GM18861 (cell line): ENCODE measurements around the gene NDUFB10.
A peak's percentile ranks its signal among the peaks of the same experiment; 100 is the strongest.

ENCODE experiments used
- ATAC-seq: cut with Tn5 transposase; IDR thresholded peaks from one replicate; pipeline ENCODE4 v1.9.1; 2021; ENCODE audit not compliant: unreplicated experiment

Gene NDUFB10

DNA sequence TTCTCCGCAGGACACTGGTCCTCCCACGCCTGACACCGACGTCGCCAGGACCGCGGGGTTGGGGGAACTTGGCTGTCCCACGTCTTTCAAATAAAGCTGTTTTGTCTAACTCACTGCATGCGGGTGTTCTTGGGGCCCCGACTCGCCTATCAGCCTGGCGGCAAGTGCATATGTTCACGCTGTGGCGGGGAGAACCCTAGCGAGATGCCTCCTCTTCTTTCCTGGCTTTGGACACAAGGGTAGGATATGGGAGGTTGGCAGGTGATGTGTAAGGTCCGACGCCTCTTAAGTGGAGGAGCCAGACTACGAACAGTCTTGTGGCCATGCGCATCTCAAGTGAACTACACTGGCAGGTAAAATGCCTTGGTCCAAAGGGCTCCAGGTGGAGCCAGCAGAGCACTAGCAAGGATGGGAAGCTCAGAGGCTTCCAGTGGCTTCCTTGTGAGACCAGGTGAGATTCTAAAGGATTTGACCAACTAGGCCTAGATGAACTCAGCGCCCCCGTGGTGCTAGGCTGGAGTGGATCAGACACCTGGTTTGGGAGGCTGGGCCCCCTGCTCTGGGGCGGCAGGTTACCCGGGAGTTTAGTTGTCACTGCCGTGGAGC is 6.2 kb downstream of the NDUFB10 start:
- ATAC-seq = no peak

DNA sequence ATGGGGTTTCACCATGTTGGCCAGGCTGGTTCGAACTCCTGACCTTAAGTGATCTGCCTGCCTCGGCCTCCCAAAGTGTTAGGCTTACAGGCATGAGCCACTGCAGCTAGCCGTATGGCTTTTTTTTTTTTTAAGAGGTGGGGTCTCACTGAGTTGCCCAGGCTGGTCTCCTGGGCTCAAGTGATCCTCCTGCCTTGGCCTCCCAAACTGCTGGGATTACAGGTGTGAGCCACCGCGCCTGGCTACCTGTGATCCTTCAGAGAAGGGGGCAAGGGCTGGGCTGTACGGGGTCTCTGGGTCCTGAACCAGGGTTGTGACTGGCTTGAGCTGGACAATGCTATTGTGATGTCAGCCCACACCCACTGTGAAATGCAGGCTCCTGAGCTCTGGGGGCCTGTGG is 7.1 kb downstream of the NDUFB10 start, which contains the start of gene RNF151:
RNF151 (plus strand) TSS at position 397 of the 400 bp plus-strand sequence. CDS start 26 bp downstream, outside the sequence.
- no peak for ATAC-seq

DNA sequence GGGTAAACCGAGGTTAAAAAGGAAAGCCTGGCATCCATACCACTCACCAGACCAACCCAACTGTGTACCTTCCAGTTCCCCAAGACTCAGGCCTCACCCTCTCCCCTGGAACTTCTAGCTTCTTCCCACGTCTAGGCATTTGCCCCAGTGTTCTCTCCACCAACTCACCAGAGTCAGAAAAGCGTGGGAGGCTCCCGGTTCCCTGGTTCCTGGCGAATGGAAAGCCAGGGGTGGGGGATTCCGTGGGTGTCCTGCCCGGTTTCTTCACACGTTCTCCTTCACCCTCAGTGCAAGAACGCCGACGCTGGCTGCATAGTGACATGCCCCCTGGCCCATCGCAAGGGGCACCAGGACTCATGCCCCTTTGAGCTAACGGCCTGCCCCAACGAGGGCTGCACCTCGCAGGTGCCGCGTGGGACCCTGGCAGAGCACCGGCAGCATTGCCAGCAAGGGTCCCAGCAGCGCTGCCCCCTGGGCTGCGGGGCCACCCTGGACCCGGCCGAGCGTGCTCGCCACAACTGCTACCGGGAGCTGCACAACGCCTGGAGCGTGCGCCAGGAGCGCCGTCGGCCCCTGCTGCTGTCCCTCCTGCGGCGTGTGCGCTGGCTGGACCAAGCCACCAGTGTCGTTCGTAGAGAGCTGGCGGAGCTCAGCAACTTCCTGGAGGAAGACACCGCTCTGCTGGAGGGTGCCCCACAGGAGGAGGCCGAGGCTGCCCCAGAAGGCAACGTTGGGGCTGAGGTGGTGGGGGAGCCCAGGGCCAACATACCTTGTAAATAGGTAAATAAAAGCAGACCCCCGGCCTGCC is 9.0 kb downstream of the NDUFB10 start:
- no peak for ATAC-seq

DNA sequence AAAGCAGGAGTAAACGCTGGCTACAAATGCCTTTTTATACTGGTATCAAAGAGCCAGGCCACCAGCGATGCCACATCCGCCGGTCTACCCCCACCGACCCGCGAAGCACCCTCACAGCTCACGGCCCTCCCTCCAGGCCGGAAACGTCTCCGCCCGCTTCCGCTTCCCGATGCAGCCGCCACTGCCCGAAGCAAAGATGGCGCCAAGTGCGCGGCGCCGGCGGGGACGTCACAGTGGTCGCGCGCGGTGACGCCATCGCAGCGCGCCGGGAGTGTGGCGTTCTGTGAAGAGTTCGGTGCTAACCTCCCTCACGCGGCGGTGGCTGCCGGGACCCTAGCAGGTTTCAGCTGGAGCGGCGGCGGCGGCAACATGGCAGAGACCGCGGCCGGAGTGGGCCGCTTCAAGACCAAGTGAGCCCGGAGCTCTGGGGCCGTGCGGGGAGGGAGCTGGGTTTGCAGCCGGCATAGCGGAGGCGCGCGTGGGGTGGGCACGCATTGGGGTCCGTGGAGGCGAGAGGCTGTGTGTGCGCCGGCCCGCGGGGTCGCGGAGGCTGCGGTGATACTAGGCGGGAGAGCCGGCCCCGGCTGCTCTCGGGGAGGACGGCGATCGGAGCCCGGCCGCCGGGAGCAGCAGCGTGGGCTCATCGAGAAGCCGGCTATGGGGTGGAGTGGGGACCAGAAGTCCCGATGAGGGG is 12.6 kb downstream of the NDUFB10 start, which contains the start of gene TBL3:
TBL3 (plus strand) TSS at position 258 of the 694 bp plus-strand sequence; CDS start at position 370, 112 bp downstream.
- peak; percentile 71 for ATAC-seq

DNA sequence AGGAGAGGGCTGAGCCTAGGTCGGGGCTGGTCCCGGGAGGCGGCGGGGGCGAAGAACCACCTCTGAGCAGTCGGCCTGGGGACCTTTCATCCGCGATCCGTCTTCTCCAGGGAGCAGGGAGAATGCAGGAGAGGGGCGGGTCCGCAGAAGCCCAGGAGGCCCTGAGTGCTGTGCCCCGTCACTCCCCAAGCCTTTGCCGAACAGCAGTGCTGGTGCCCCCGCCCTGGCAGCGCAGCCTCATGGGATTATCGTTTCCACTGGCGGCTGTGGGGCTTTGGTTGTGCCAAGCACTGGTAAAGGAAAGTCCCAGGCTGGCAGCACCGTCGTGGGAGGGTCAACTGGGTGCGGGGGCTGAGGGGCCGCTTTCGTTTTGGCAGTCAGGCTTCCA is 13.1 kb downstream of the NDUFB10 start:
- ATAC-seq = no peak

DNA sequence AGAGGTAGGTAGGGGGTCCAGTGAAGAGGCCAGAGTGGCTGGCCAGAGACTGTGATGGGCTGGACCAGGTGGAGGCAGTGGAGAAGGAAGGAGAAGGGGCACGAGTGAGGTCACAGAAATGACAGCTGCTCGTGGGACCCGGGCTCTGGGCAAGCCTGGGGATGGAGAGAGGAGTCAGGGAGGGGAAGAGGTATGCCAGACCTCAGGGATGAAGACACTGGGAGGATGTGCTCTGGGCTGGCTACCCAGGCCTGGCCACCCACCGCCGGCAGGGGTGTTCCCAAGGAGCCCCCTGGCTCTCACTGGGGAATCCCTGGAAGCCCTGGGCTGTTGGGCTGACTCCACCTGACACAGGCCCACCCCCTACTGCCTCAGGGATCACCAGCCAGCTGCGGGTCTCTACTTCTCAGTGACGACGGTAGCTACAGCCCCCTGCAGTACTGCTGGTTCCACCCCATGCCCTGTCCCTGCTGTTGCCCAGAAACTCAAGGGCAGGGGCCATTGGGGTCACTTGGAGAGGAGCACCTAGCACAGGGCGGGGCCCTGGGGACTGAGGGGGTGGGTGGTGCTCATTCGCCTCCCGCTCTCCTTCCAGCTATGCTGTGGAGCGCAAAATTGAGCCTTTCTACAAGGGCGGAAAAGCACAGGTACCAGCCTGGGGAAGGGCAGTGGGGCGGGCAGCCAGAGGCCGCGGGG is 14.3 kb downstream of the NDUFB10 start:
- ATAC-seq = no peak

DNA sequence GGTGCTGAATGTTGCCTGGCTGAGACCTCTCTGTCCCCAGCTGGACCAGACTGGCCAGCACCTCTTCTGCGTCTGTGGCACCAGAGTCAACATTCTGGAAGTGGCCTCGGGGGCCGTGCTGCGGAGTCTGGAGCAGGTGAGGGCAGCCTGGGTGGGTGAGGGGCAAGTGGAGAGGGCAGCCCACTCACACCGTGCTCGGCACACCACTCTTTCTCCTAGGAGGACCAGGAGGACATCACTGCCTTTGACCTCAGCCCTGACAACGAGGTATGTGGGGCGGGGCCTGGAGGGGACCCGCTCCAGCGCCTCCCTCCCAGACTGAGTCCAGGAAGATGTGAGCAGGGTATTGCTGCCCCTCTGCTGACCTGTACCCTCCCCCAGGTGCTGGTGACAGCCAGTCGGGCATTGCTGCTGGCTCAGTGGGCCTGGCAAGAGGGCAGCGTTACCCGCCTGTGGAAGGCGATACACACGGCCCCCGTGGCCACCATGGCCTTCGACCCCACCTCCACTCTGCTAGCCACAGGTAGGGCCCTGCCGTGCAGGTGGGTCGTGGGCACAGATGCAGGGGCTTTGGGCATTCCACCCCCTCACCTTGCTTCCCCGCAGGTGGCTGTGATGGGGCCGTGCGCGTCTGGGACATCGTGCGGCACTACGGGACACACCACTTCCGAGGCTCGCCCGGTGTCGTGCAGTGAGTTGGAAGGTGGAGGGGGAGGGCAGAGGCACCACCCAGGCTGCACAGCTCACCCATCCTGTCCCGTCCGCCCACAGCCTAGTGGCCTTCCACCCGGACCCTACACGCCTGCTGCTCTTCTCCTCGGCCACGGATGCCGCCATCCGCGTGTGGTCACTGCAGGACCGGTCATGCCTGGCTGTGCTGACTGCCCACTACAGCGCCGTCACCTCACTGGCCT is 15.1 kb downstream of the NDUFB10 start:
- no peak for ATAC-seq

DNA sequence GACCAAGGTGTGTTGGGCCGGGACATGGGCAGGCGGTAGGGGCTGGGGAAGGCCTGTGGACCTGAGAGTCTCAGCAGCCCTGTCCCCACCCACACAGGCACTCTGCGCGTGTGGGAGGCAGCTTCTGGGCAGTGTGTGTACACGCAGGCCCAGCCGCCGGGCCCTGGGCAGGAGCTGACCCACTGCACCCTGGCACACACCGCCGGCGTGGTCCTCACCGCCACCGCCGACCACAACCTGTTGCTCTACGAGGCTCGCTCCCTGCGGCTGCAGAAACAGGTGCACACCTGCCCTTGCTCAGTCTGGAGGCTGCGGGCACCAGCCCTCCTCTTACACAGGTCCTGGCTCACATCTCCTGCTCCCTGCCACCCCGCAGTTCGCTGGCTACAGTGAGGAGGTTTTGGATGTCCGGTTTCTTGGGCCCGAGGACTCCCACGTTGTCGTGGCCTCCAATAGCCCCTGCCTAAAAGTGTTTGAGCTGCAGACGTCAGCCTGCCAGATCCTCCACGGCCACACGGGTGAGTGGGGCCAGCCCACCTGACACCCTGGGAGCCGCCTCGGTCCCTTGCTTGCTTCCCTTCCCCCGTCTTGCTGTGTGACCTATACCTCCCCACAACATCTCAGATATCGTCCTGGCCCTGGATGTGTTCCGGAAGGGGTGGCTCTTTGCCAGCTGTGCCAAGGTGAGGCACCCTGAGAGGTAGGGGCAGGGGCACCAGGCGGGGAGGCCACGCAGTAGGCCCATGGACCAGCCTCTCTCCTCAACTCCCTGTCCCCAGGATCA is 16.3 kb downstream of the NDUFB10 start:
- ATAC-seq = no peak

DNA sequence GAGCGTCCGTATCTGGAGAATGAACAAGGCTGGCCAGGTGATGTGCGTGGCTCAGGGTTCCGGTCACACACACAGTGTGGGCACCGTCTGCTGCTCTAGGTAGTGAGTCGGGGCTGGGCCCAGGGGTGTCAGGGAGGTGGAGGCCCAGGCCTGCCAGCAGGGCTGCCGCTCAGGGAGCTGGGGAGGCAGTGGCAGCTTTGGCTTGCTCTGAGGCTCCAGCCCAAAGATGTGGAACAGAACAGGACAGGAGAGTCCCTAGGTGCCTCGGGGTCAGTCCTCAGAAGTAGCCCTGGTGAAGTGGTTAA is 16.8 kb downstream of the NDUFB10 start:
- no peak for ATAC-seq

DNA sequence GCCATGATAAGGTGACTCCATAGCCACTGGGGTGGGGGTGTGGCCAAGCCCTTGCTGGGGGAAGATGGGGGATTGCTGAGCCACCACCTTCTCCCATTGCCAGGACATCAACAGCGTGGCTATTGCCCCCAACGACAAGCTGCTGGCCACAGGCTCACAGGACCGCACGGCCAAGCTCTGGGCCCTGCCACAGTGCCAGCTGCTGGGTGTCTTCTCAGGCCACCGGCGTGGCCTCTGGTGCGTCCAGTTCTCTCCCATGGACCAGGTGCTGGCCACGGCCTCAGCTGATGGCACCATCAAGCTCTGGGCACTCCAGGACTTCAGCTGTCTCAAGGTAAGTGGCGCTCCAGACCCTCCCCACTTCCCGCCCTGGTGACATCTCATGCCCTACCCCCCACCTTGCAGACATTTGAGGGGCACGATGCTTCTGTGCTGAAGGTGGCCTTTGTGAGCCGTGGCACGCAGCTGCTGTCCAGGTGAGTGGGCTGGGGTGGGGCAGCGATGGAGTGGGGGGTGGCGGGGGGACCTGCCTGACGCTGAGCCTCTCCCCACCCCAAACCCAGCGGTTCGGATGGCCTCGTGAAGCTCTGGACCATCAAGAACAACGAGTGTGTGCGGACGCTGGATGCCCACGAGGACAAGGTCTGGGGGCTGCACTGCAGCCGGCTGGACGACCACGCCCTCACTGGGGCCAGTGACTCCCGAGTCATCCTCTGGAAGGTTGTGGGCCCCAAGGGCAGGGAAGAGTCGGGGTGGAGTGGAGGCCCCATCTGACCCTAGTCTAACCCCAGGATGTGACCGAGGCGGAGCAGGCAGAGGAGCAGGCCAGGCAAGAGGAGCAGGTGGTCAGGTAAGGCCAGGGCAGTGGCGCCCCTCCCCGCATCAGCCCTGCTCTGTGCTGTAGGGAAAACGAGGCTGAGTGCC is 17.9 kb downstream of the NDUFB10 start:
- ATAC-seq = no peak

DNA sequence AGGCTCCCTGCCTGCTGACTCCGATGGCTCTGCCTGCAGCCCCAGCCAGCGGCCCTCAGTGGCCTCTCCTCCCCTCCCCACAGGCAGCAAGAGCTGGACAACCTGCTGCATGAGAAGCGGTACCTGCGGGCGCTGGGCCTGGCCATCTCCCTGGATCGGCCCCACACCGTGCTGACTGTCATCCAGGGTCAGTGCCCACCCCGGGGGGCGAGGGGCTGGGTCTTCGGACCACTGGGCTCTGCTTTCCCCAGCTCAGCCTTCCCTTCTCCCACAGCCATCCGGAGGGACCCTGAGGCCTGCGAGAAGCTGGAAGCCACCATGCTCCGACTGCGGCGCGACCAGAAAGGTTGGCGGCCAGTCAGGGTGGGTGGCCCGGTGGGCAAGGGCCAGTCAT is 18.5 kb downstream of the NDUFB10 start:
- ATAC-seq = no peak

DNA sequence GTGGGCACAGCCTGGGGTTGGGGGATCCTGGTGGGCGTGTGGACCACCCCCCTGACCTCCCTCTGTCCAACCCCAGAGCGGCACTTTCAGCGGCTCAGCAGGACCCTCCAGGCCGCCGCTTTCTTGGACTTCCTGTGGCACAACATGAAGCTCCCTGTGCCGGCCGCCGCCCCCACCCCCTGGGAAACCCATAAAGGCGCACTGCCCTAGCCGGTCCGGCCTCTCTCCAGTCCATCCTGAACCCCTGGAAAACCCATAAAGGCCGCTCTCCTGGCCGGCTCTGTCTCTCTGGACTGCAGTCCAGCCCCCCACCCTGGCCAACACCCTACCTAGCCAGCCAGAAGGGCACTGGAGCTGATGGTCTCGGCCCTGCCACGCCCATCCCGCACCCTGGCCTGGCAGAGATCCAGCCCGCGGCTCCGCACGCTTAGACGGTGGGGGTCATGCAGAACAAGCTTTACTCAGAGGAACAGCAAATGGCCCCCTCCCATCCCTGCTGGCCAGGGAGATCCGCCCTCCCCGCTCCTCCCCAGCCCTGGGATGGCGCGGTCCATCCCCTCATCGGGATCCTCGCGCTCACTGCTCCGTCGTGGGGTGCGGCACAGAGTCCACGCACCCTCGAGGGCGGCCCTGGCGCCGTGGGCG is 19.3 kb downstream of the NDUFB10 start:
- ATAC-seq = no peak

DNA sequence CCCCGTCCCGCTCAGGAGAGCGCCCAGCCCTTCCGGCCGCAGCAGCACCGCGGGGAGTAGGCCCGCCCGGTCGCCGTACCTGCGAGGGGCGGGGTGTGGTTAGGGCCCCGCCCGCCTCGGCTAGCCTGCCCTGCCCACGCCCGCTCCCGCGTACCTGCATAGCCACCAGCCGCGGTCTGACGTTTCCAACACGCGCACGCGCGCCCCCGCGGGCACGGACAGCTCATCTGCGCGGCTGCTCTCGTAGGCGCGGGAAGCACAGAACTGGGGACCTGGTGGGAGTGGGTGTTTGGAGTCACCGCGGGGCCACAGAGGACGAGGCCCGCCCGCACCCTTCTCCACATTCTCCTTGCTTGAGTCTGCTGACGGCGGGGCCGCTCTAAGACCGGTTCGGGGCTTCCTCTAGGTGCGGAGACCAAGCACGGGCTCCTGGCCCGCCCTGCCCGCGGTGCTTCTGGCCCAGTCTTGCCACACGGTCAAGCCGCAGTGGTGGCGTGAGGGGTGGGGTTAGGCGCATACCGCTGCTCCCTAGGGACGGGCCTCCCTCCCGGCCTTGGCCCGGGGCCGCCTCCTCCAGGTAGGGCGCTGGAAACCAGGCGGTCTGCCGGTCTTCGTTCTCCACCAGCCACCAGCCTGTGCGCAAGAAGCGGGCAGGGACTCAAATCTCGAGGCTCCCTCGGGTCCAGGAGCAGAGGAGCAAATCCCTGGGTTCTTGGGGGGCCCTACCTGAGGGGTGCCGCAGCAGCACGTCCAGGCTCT is 20.1 kb downstream of the NDUFB10 start:
- no peak for ATAC-seq

DNA sequence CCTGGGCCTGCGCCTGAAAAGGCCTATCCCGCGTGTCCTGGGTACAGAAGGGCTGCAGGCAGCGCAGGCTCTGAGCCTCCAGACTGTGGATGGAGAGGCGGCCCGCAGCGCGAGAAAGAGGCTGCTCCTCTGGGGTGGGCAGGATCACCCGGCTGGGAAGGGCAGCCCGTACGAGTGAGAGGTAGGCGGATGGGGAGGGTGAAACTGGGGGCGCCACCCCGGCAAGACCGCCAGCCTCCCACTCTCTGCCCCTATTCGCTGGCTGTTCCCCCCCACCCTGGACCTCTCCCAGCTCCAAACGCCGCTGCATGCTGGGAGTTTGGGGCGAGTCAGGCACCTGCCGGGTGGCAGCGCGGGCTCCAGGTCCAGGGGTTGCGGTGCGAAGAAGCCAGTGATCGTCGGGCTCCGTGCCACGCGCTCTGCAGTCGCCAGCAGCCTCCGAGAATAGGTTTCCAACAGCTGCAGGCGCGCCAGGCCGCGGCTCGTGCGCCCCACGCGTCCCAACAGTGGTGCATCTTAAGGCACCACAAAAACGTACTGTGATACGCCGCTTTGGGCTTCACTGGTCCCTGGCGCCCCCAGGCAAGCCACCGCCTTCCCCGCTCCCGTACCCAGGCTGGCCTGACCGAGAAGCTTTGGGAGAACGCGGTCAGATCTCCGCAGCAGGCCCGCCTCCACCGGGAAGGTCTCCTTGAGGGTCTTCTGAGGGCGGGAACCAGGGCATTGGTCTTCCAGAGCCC is 20.9 kb downstream of the NDUFB10 start:
- no peak for ATAC-seq

DNA sequence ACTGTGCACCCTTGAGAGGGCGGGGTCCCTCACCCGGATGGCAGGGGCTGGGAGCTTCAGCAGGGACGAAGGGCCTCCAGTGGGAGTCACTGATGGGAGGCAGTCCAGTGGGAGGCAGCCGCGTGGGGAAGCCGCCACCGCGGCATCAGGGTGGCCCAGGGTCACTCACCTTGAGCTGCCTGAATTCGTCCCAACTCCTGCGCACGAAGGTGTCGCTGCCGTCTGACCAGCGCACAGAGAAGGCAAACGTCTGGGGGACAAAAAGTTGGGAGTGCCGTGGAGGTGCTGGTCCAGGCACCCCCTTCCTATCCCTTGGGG is 21.4 kb downstream of the NDUFB10 start:
- no peak for ATAC-seq

DNA sequence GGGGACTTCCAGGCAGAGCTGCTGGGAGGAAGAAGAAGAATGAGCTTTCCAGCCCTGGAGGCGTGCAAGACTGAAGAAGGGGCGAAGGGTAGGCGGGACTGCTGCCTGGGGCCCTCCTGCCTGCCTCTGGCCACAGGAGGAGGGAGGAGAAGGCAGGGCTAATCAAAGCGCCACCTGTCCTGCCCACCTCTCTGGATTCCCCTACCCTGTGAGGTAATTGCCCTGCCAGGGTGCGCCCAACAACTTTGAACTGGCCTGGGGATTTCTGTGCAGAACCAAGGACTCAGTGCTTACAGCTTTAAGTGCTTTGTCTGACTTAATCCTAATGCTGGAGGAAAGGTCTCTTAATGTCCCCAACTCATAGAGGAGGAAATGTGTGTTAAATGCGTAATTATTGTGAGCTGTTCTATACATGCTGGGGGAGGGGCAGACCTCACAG is 22.1 kb downstream of the NDUFB10 start, which contains the start of gene NOXO1:
NOXO1 (minus strand) TSS at position 72 of the 439 bp plus-strand sequence. CDS start 290 bp downstream, outside the sequence.
- no peak for ATAC-seq

DNA sequence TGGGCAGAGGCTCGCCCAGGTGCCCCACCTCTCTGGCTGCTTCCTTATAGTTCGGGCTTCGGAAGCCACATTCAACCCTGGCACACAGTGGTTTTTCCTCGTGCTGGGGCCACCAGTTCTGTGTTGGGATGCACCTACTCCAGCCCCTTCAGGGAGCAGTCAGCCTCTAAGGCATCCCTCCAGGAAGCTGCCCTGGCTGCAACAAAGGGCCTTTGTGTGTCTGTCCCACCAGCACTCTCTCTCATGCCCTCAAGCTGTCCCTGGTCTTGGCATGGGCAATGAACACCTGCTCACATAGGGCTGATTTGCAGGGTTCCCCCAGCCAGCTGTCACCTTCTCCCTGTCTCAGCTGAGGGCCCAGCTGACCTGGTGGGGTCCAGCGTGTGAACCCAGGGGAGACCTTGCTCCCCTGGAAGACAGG is 22.7 kb downstream of the NDUFB10 start:
- no peak for ATAC-seq
